Measurements from ENCODE around the gene KRTAP19-7.

KRTAP19-7 gene

DNA sequence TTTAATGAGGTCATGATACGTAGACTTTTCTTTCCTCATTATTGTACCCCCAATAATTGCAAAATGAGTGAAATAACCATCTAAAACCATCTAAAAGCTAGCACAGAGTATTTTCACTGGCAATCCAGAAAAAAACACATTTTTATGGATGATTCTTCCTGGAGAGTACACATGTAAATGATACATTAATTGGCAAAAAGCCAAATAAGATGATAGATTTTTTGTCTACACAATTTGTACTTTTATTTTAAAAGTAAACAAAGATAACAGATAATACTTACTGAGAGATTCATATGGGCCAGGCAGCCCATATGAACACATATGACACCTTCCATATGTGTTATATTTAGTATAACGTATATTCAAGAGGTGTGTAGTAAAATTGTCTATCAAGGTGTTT, 2.5 kb upstream of the KRTAP19-7 start:
- no peak overlapping the region for H3K27ac ChIP-seq (ENCODE audit: low read length)
- H3K9ac ChIP-seq (ENCODE audit: low read length in 2 of 2) = no peak overlapping the region
- H3K4me1 ChIP-seq (ENCODE audit: control insufficient read depth, insufficient read depth, low read length) = no peaks in the 10 kb centered on the region
- H3K4me3 ChIP-seq (ENCODE audit: low read length in 2 of 2) = no peak overlapping the region
- H3K9me3 ChIP-seq (ENCODE audit: control insufficient read depth in 2 of 2, low read length in 2 of 2) = no peaks in the 10 kb centered on the region
- no peaks in the 10 kb centered on the region for H3K36me3 ChIP-seq (ENCODE audit: control insufficient read depth in 2 of 2, insufficient read depth in 2 of 2, low read length in 2 of 2)
- no peaks in the 10 kb centered on the region for H3K27me3 ChIP-seq (ENCODE audit: control insufficient read depth in 1 of 2, insufficient read depth in 2 of 2, low read length in 2 of 2)

DNA sequence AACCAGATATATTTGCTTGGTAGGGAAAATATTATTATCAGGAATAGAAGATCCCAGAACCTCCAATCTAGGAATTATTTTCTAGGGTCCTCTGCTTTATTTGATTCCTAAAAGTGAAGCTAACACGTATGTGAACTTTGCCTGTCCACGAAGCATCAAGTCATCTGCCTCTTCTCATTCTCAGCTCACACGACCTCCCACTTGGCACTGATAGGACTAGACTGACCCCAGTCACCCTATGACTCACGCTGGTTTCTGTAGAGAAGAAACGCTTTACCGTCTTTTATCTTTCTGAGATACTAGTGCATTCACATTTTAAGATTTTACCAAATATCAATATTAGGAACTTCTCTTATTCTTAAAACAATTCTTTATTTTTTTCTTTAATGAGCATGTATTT, 2.0 kb upstream of the KRTAP19-7 start:
- Histone ChIP-seq H3K27me3 (ENCODE audit: control insufficient read depth in 1 of 2, insufficient read depth in 2 of 2, low read length in 2 of 2) (no peaks in the 10 kb centered on the region), H3K9me3 (ENCODE audit: control insufficient read depth in 2 of 2, low read length in 2 of 2) (no peaks in the 10 kb centered on the region), H3K36me3 (ENCODE audit: control insufficient read depth in 2 of 2, insufficient read depth in 2 of 2, low read length in 2 of 2) (no peaks in the 10 kb centered on the region), H3K27ac (ENCODE audit: low read length) (no peak overlapping the region), H3K4me3 (ENCODE audit: low read length in 2 of 2) (no peak overlapping the region), H3K4me1 (ENCODE audit: control insufficient read depth, insufficient read depth, low read length) (no peaks in the 10 kb centered on the region), H3K9ac (ENCODE audit: low read length in 2 of 2) (no peak overlapping the region)

DNA sequence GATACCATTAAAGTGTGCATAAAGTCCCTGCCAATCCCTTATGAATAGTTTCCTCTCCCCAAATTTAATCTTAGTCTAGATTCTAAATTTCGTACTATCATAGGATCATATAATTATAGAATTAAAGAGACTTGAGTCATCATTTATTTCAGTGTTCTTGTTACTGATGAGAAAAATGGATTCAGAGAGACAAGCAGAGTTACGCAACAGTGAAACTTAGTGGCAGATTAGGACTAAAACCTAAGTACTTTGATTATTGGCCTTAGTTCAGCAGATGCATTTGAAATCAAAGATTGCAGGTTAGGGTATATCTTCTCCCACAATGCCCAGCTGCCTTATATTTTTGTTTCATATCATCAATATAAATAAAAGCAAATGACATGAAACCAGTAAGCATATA, 843 bp upstream of the KRTAP19-7 start:
- no peak overlapping the region for H3K9ac ChIP-seq (ENCODE audit: low read length in 2 of 2)
- no peaks in the 10 kb centered on the region for H3K36me3 ChIP-seq (ENCODE audit: control insufficient read depth in 2 of 2, insufficient read depth in 2 of 2, low read length in 2 of 2)
- H3K27ac ChIP-seq (ENCODE audit: low read length) = no peak overlapping the region
- no peak overlapping the region for H3K4me3 ChIP-seq (ENCODE audit: low read length in 2 of 2)
- no peaks in the 10 kb centered on the region for H3K9me3 ChIP-seq (ENCODE audit: control insufficient read depth in 2 of 2, low read length in 2 of 2)
- no peaks in the 10 kb centered on the region for H3K27me3 ChIP-seq (ENCODE audit: control insufficient read depth in 1 of 2, insufficient read depth in 2 of 2, low read length in 2 of 2)
- no peaks in the 10 kb centered on the region for H3K4me1 ChIP-seq (ENCODE audit: control insufficient read depth, insufficient read depth, low read length)

DNA sequence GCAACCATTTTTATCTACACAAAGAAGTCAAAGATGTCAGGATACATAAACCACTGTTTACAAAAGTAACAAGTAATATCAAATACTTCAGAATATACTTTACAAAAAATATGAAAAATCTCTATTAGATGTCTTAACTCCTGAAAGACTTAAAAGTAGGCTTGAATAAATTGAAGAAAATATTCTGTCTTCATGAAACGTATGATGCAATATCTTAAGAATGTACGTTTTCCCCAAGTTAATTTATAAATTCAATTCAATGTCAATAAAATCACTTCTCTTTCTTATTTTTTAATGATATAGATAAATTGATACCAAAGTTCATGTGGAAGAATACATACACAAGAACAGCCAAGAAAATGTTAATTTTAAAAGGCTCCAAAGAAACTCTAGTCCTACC, 6.0 kb downstream of the KRTAP19-7 start:
- no peaks in the 10 kb centered on the region for H3K4me1 ChIP-seq (ENCODE audit: control insufficient read depth, insufficient read depth, low read length)
- no peak overlapping the region for H3K9ac ChIP-seq (ENCODE audit: low read length in 2 of 2)
- H3K27me3 ChIP-seq (ENCODE audit: control insufficient read depth in 1 of 2, insufficient read depth in 2 of 2, low read length in 2 of 2) = no peaks in the 10 kb centered on the region
- H3K36me3 ChIP-seq (ENCODE audit: control insufficient read depth in 2 of 2, insufficient read depth in 2 of 2, low read length in 2 of 2) = no peaks in the 10 kb centered on the region
- H3K9me3 ChIP-seq (ENCODE audit: control insufficient read depth in 2 of 2, low read length in 2 of 2) = no peaks in the 10 kb centered on the region
- no peak overlapping the region for H3K4me3 ChIP-seq (ENCODE audit: low read length in 2 of 2)
- no peak overlapping the region for H3K27ac ChIP-seq (ENCODE audit: low read length)

DNA sequence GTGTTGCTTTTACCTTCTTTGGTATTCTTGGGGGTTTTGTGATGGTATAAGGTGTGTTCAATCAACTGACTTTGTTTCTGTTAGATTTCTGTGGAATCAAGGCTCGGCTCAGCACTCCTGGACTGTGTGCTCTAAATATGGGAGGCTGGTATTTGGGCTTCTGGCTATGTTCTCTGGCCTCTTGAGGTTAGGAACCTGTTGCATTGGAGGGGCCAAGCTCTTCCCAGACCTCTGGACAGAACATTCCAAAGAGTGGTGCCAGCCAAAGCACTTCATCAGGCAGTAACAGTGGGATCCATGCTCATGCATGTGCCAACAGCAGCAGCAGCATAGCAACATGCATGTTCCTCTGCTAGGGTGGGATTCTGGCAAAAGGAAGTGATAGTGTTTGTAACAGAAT, 8.3 kb downstream of the KRTAP19-7 start:
- no peaks in the 10 kb centered on the region for H3K27me3 ChIP-seq (ENCODE audit: control insufficient read depth in 1 of 2, insufficient read depth in 2 of 2, low read length in 2 of 2)

DNA sequence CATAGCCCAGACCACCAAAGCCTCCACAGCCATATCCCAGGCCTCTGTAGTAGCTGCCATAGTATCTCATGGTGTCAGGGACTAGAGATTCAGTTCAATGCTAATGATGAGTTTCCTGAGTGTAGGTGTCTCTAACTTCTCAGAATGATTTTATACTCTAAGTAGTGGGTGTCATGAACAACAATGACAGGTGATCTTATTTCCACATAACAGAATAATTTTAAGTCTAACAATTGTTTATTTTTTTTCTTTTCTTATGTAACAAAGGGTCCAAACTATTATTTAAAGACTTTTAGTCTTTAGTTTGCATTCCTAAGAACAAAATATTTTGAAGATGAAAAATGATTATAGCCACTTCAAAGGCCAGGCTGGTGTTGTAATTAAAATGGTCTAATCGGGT, 19.4 kb downstream of the KRTAP19-7 start, which contains the start of gene KRTAP19-6:
TSS of gene KRTAP19-6 (minus strand) at position 101 of the 400 bp plus-strand sequence. CDS start at position 70, 31 bp downstream.
- Histone ChIP-seq H3K27ac (ENCODE audit: low read length) (no peak within 1 kb of the TSS), H3K36me3 (ENCODE audit: control insufficient read depth in 2 of 2, insufficient read depth in 2 of 2, low read length in 2 of 2) (no peaks in the 10 kb centered on the region), H3K4me3 (ENCODE audit: low read length in 2 of 2) (no peak within 1 kb of the TSS), H3K27me3 (ENCODE audit: control insufficient read depth in 1 of 2, insufficient read depth in 2 of 2, low read length in 2 of 2) (no peaks in the 10 kb centered on the region), H3K9me3 (ENCODE audit: control insufficient read depth in 2 of 2, low read length in 2 of 2) (no peaks in the 10 kb centered on the region), H3K4me1 (ENCODE audit: control insufficient read depth, insufficient read depth, low read length) (no peaks in the 10 kb centered on the region), H3K9ac (ENCODE audit: low read length in 2 of 2) (no peak within 1 kb of the TSS)

More for the DNA sequence above, 8.3 kb downstream of the KRTAP19-7 start:
- Histone ChIP-seq H3K4me1 (ENCODE audit: control insufficient read depth, insufficient read depth, low read length) (no peaks in the 10 kb centered on the region), H3K9me3 (ENCODE audit: control insufficient read depth in 2 of 2, low read length in 2 of 2) (no peaks in the 10 kb centered on the region), H3K4me3 (ENCODE audit: low read length in 2 of 2) (no peak overlapping the region), H3K9ac (ENCODE audit: low read length in 2 of 2) (no peak overlapping the region), H3K27ac (ENCODE audit: low read length) (no peak overlapping the region), H3K36me3 (ENCODE audit: control insufficient read depth in 2 of 2, insufficient read depth in 2 of 2, low read length in 2 of 2) (no peaks in the 10 kb centered on the region)

DNA sequence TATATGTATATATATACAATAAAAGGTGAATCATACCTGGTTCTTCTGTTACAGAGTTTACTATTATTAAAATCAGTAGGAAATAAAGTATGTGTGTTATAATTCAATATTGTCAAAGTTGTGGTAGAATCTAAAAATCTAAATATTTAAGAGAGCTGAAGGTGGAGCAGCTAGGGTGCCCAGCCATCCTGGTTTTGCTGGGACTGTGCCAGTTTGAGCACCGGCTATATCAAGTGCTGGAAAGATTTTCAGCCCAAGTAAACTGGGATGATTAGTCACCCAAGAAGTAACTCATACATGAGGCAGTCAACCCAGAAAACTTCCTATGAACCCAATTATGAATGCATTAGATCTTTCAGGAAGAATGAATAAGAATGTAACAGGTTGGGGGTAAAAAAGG, 42.2 kb downstream of the KRTAP19-7 start:
- no peaks in the 10 kb centered on the region for H3K9me3 ChIP-seq (ENCODE audit: control insufficient read depth in 2 of 2, low read length in 2 of 2)
- no peaks in the 10 kb centered on the region for H3K27me3 ChIP-seq (ENCODE audit: control insufficient read depth in 1 of 2, insufficient read depth in 2 of 2, low read length in 2 of 2)
- H3K4me1 ChIP-seq (ENCODE audit: control insufficient read depth, insufficient read depth, low read length) = no peaks in the 10 kb centered on the region
- H3K36me3 ChIP-seq (ENCODE audit: control insufficient read depth in 2 of 2, insufficient read depth in 2 of 2, low read length in 2 of 2) = no peaks in the 10 kb centered on the region
- H3K4me3 ChIP-seq (ENCODE audit: low read length in 2 of 2) = no peak overlapping the region
- H3K9ac ChIP-seq (ENCODE audit: low read length in 2 of 2) = no peak overlapping the region
- H3K27ac ChIP-seq (ENCODE audit: low read length) = no peak overlapping the region

DNA sequence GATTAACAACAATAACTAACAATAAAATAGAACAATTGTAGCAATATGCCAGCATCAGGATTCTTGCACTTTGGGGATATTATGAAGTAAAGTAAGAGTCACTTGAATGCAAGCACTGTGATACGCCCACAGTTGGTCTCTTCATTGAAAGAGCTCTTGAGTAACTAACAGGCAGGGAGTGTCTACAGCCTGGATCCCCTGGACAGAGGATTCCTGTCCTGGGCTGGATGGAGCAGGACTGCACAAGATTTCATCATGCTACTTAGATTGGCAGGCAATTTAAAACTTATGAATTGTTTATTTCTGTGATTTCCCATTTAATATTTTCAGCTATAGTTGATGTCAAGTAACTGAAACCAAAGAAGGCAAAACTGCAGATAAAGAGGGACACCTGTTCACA, 45.4 kb downstream of the KRTAP19-7 start:
- no peak overlapping the region for H3K27ac ChIP-seq (ENCODE audit: low read length)
- H3K9me3 ChIP-seq (ENCODE audit: control insufficient read depth in 2 of 2, low read length in 2 of 2) = no peaks in the 10 kb centered on the region

More for the DNA sequence above, 45.4 kb downstream of the KRTAP19-7 start:
- H3K36me3 ChIP-seq (ENCODE audit: control insufficient read depth in 2 of 2, insufficient read depth in 2 of 2, low read length in 2 of 2) = no peaks in the 10 kb centered on the region
- no peak overlapping the region for H3K9ac ChIP-seq (ENCODE audit: low read length in 2 of 2)
- no peak overlapping the region for H3K4me3 ChIP-seq (ENCODE audit: low read length in 2 of 2)
- H3K4me1 ChIP-seq (ENCODE audit: control insufficient read depth, insufficient read depth, low read length) = no peaks in the 10 kb centered on the region
- H3K27me3 ChIP-seq (ENCODE audit: control insufficient read depth in 1 of 2, insufficient read depth in 2 of 2, low read length in 2 of 2) = no peaks in the 10 kb centered on the region
